HepG2 (cell line): ENCODE data around the gene ADM5. TPM values are rescaled to one million over a fixed set of nuclear protein-coding genes. Genes with fewer than 3 reads are reported as not detected.

ENCODE experiments used
- ATAC-seq: fragments of 200-7000 bp; cut with Tn5 transposase; 3 replicates; pipeline ENCODE4 v1.9.1; 2020; ENCODE audit warnings: mild to moderate bottlenecking, moderate library complexity
- BruUV-seq: library from RNA; stranded (reverse); fragments of 400-500 nt; replicated peaks from 2 replicates; lab custom pipeline; 2021; lab: Mats Ljungman, UMichigan
- CTCF ChIA-PET: fragments of 300-600 bp; formaldehyde crosslinking; extraction: SDS; loops from one replicate; lab custom pipeline; 2021; ENCODE audit warnings: low total read pairs, inconsistent platforms, low intra/inter-chr PET ratio; lab: Yijun Ruan, JAX
- POLR2A ChIA-PET: fragments of 350-600 bp; sonication (Branson Sonifier 250); formaldehyde crosslinking; loops from one replicate; lab custom pipeline; 2020; ENCODE audit warnings: antibody characterized with exemption, inconsistent platforms; lab: Yijun Ruan, JAX
- DNase-seq: peaks from one replicate; pipeline ENCODE4 v3.0.0-alpha.2; 2015; ENCODE audit warnings: low spot score
- FAIRE-seq: peaks from 3 replicates; lab custom pipeline; 2011; peaks lifted over from hg19 to GRCh38; lab: Jason Lieb, UNC
- H2AFZ ChIP-seq: one replicate; pipeline ENCODE4 v1.6.1; 2011; ENCODE audit warnings: low read length, inconsistent platforms
- H3K27ac ChIP-seq: fragments of 300-600 bp; 3 replicates; pipeline ENCODE4 v1.8.0; 2011; ENCODE audit warnings: mixed run types, mild to moderate bottlenecking, mixed read lengths, low read length, inconsistent platforms; ENCODE audit not compliant: insufficient read depth; ENCODE audit errors: extremely low read length
- H3K27me3 ChIP-seq, 2 experiments: fragments of 200-600 bp in 1 of 2; 2 replicates in 1 of 2; 3 replicates in 1 of 2; pipeline versions ENCODE4 v1.6.0 to v1.8.0; 2011; ENCODE audit warnings: low read length in 2 of 2, mild to moderate bottlenecking in 2 of 2, moderate library complexity in 2 of 2, inconsistent platforms in 1 of 2; ENCODE audit not compliant: insufficient read depth in 2 of 2, control insufficient read depth in 1 of 2
- H3K36me3 ChIP-seq, 2 experiments: fragments of 200-600 bp in 1 of 2; replicated peaks in 1 of 2; 2 replicates in 1 of 2; 3 replicates in 1 of 2; pipeline versions ENCODE4 v1.5.1 to v1.8.0; 2011; ENCODE audit warnings: low read length in 2 of 2, inconsistent platforms in 1 of 2; ENCODE audit not compliant: insufficient read depth in 2 of 2, control insufficient read depth in 1 of 2
- H3K4me1 ChIP-seq: 2 replicates; pipeline ENCODE4 v1.5.1; 2012; ENCODE audit warnings: low read length, inconsistent platforms; ENCODE audit not compliant: insufficient read depth
- H3K4me2 ChIP-seq: 2 replicates; pipeline ENCODE4 v1.6.0; 2011; ENCODE audit warnings: low read depth, low read length, inconsistent platforms
- H3K4me3 ChIP-seq, 3 experiments: fragments of 200-600 bp in 1 of 3; sonication (generic), shearing (Covaris generic) in 1 of 3; replicated peaks in 1 of 3; 2 replicates each; pipeline ENCODE4 v1.5.1; 2011 to 2016; ENCODE audit warnings: low read length in 3 of 3, inconsistent platforms in 2 of 3, low read depth in 2 of 3, mild to moderate bottlenecking in 2 of 3, control low read depth in 1 of 3, mixed read lengths in 1 of 3; ENCODE audit not compliant: insufficient read depth in 1 of 3
- H3K79me2 ChIP-seq: one replicate; pipeline ENCODE4 v1.6.1; 2011; ENCODE audit warnings: low read length, inconsistent platforms; ENCODE audit not compliant: insufficient read depth
- H3K9ac ChIP-seq: 2 replicates; pipeline ENCODE4 v1.6.0; 2011; ENCODE audit warnings: mild to moderate bottlenecking, low read depth, low read length, inconsistent platforms; ENCODE audit not compliant: insufficient read depth
- H3K9me3 ChIP-seq: 2 replicates; pipeline ENCODE4 v1.5.1; 2012; ENCODE audit warnings: mild to moderate bottlenecking, low read length
- H4K20me1 ChIP-seq: 2 replicates; pipeline ENCODE4 v1.6.0; 2011; ENCODE audit warnings: inconsistent platforms, mild to moderate bottlenecking, low read length, moderate library complexity; ENCODE audit not compliant: insufficient read depth
- GLI4 ChIP-seq: sonication (generic); formaldehyde crosslinking; IDR thresholded peaks from 2 replicates; pipeline ENCODE4 v1.5.1; 2020; ENCODE audit warnings: missing genetic modification reagents, mild to moderate bottlenecking, moderate library complexity, borderline replicate concordance
- KLF13 ChIP-seq: sonication (generic); formaldehyde crosslinking; IDR thresholded peaks from 2 replicates; pipeline ENCODE4 v1.4.0; 2020; ENCODE audit warnings: mild to moderate bottlenecking, missing genetic modification reagents
- NBN ChIP-seq: fragments of 450-650 bp; conservative IDR thresholded peaks from 2 replicates; pipeline ENCODE4 v1.6.1; 2017
- POLR2AphosphoS5 ChIP-seq: IDR thresholded peaks from 2 replicates; pipeline ENCODE4 v1.6.1; 2012; ENCODE audit warnings: low read depth, low read length
- RFXANK ChIP-seq: IDR thresholded peaks from 2 replicates; pipeline ENCODE4 v1.6.1; 2016
- YEATS4 ChIP-seq: sonication (generic); formaldehyde crosslinking; IDR thresholded peaks from 2 replicates; pipeline ENCODE4 v1.4.0; 2020; ENCODE audit warnings: missing genetic modification reagents, borderline replicate concordance
- YY1 ChIP-seq: IDR thresholded peaks from 2 replicates; pipeline ENCODE4 v1.6.1; 2011; ENCODE audit warnings: low read length, low read depth, moderate library complexity, mild to moderate bottlenecking; ENCODE audit not compliant: insufficient read depth, insufficient replicate concordance
- ZNF17 ChIP-seq: sonication (generic); formaldehyde crosslinking; IDR thresholded peaks from 2 replicates; pipeline ENCODE4 v1.5.0; 2020; ENCODE audit warnings: mild to moderate bottlenecking, missing genetic modification reagents
- ZNF501 ChIP-seq: sonication (generic); formaldehyde crosslinking; IDR thresholded peaks from 2 replicates; pipeline ENCODE4 v1.5.1; 2020; ENCODE audit warnings: mild to moderate bottlenecking, moderate library complexity, missing genetic modification reagents
- ZNF530 ChIP-seq: sonication (generic); formaldehyde crosslinking; IDR thresholded peaks from 2 replicates; pipeline ENCODE4 v1.5.0; 2020; ENCODE audit warnings: low read depth, mild to moderate bottlenecking, missing genetic modification reagents
- ZNF747 ChIP-seq: sonication (generic); formaldehyde crosslinking; IDR thresholded peaks from 2 replicates; pipeline ENCODE4 v1.8.1; 2023; ENCODE audit warnings: missing genetic modification reagents, mild to moderate bottlenecking, borderline replicate concordance
- ZSCAN25 ChIP-seq: sonication (generic); formaldehyde crosslinking; IDR thresholded peaks from 2 replicates; pipeline ENCODE4 v1.8.0; 2022; ENCODE audit warnings: mild to moderate bottlenecking, missing genetic modification reagents
- WGBS: methylation state at CpG from one replicate; pipeline ENCODE4 v1.1.6; 2017; ENCODE audit warnings: low lambda C conversion rate; 5-methylcytosine and 5-hydroxymethylcytosine counted together
- in situ Hi-C: cut with HindIII; loops from 2 replicates; pipeline ENCODE4 v1.10.0; 2017; ENCODE audit warnings: low pct_unique_long_range_greater_than_20kb; ENCODE audit not compliant: extremely low pct_ligation_motif_present
- intact Hi-C: fragments of 100-400 bp; cut with micrococcal nuclease; formaldehyde crosslinking; loops from one replicate; pipeline ENCODE4 v1.10.0; 2022; ENCODE audit not compliant: unreplicated experiment
- polyA plus RNA-seq, 8 experiments: library from polyadenylated mRNA; depleted of rRNA in 3 of 8; stranded (reverse) in 7 of 8; unstranded in 1 of 8; fragments of >200 nt; fragmentation: Illumina TruSeq in 4 of 8; extraction: Trizol in 4 of 8; gene quantifications; 2 replicates each; pipeline versions ENCODE4 v1.2.1 to v1.2.3, GENCODE V29; 2011 to 2016; ENCODE audit warnings: low read depth in 4 of 8, missing spikeins in 1 of 8, mixed read lengths in 1 of 8; ENCODE audit not compliant: insufficient read depth in 1 of 8
- total RNA-seq, 5 experiments: library from RNA; depleted of rRNA; stranded (reverse); fragments of >200 nt; fragmentation: Illumina TruSeq; extraction: Trizol; gene quantifications; 2 replicates each; pipeline ENCODE4 v1.2.3, GENCODE V29; 2016; ENCODE audit warnings: low read depth in 1 of 5

Gene ADM5
- total and polyA plus RNA-seq, 2 of the 13 experiments (the other 11 are each of a cell fraction or from before 2014, with no cell fraction given): 2.7 to 4.1 TPM

- Histone ChIP-seq H3K27me3 (0 out of 5 replicates have a peak, but pooled peaks cover 0 to 1% of the 10 kb centered on the region in 2 experiments), H3K36me3 (no peaks in the 10 kb centered on the region), H4K20me1 (no peaks in the 10 kb centered on the region), H3K9ac (no peak overlapping the region), H3K27ac (no peak overlapping the region), H3K9me3 (no peaks in the 10 kb centered on the region), H3K4me1 (no peaks in the 10 kb centered on the region), H3K79me2 (no peaks in the 10 kb centered on the region), H3K4me3 (no peak overlapping the region), H2AFZ (no peak overlapping the region), H3K4me2 (no peak overlapping the region)
- intact Hi-C loops (no loop called here), in situ Hi-C loops (no loop called here)
- CTCF ChIA-PET: no interaction called here
- FAIRE-seq: no peak
- no TSS peak for BruUV-seq
- no peak for TF ChIP-seq ZNF747
- no peak for TF ChIP-seq ZNF530 (CRISPR knock-in tag)
- TF ChIP-seq ZNF17: no peak
- no peak for TF ChIP-seq KLF13 (CRISPR knock-in tag)
- no peak for TF ChIP-seq YY1
- no peak for TF ChIP-seq NBN
- TF ChIP-seq ZSCAN25: no peak
- no peak for TF ChIP-seq RFXANK (CRISPR knock-in tag)
- TF ChIP-seq POLR2AphosphoS5: no peak
- no peak for TF ChIP-seq ZNF501 (CRISPR knock-in tag)
- no peak for TF ChIP-seq YEATS4 (CRISPR knock-in tag)
- TF ChIP-seq GLI4 (CRISPR knock-in tag): no peak
- WGBS: 66% methylated on average over 23 of the region's 23 CpGs
- ATAC-seq: no peak
- POLR2A ChIA-PET: no interaction called here
- DNase-seq: no peak
Observed at GRCh38 chr19:49727217-49728030, 38.0 kb downstream of the ADM5 start.
